GM12892 (cell line): Measurements from ENCODE around the gene ANKLE1.

Source experiments
- POLR2A ChIP-seq: IDR thresholded peaks from 2 replicates; pipeline ENCODE4 v1.6.1; 2011; ENCODE audit warnings: low read depth, low read length, control low read depth
- POLR2AphosphoS5 ChIP-seq: IDR thresholded peaks from 2 replicates; pipeline ENCODE4 v1.6.1; 2011; ENCODE audit warnings: low read depth, low read length, control low read depth

GRCh38 chr19:17334414-17335409 lies 53.0 kb downstream of the ANKLE1 start, which contains the start of gene ANO8:
- no peak for TF ChIP-seq POLR2A
- no peak for TF ChIP-seq POLR2AphosphoS5
